Measurements from ENCODE around the gene RFX7.

- TF ChIP-seq CTCF (IDR thresholded peaks at IDR 0.05; ENCODE audit: borderline replicate concordance, extremely low read depth, low read length, poor library complexity, severe bottlenecking) (no peak), EZH2 (IDR thresholded peaks at IDR 0.05; ENCODE audit: borderline replicate concordance, low read depth, low read length, severe bottlenecking) (no peak)
These were observed 1.3 kb upstream of the RFX7 start for GRCh38 chr15:56244811-56245576.

Data from DND-41 (cell line).